Smooth muscle cell (in vitro differentiated cells): ENCODE measurements around the gene FHOD3. TPM values are rescaled to one million over a fixed set of nuclear protein-coding genes. Genes with fewer than 3 reads are reported as not detected.
A peak's percentile ranks its signal among the peaks of the same experiment; 100 is the strongest.

ENCODE experiments used
- DNase-seq: peaks from one replicate; lab custom pipeline; 2025; ENCODE audit not compliant: unreplicated experiment; lab: John Stamatoyannopoulos, UW
- H2AFZ ChIP-seq: fragments of 200-600 bp; sonication (generic); 2 replicates; pipeline ENCODE4 v1.6.0; 2016; ENCODE audit warnings: antibody characterized with exemption, low read depth, mild to moderate bottlenecking
- H3F3A ChIP-seq: fragments of 200-600 bp; sonication (generic); 2 replicates; pipeline ENCODE4 v1.6.0; 2017; ENCODE audit warnings: antibody characterized with exemption, low read depth
- H3K27ac ChIP-seq: fragments of 200-600 bp; sonication (generic); 2 replicates; pipeline ENCODE4 v1.5.1; 2016; ENCODE audit warnings: low read depth, mild to moderate bottlenecking
- H3K27me3 ChIP-seq: fragments of 200-600 bp; sonication (generic); 2 replicates; pipeline ENCODE4 v1.6.1; 2016; ENCODE audit warnings: low read depth, mild to moderate bottlenecking
- H3K36me3 ChIP-seq: fragments of 200-600 bp; sonication (generic); 2 replicates; pipeline ENCODE4 v1.5.1; 2016; ENCODE audit warnings: low read depth
- H3K4me1 ChIP-seq: fragments of 200-600 bp; sonication (generic); 2 replicates; pipeline ENCODE4 v1.5.1; 2016; ENCODE audit warnings: low read depth
- H3K4me2 ChIP-seq: fragments of 200-600 bp; sonication (generic); 2 replicates; pipeline ENCODE4 v1.6.0; 2016; ENCODE audit warnings: mild to moderate bottlenecking
- H3K4me3 ChIP-seq: fragments of 200-600 bp; sonication (generic); 2 replicates; pipeline ENCODE4 v1.5.1; 2016; ENCODE audit warnings: mild to moderate bottlenecking
- H3K79me2 ChIP-seq: fragments of 200-600 bp; sonication (generic); 2 replicates; pipeline ENCODE4 v1.6.0; 2016; ENCODE audit warnings: low read depth, mild to moderate bottlenecking
- H3K9ac ChIP-seq: fragments of 200-600 bp; sonication (generic); 2 replicates; pipeline ENCODE4 v1.6.0; 2016; ENCODE audit warnings: low read depth
- H3K9me3 ChIP-seq: fragments of 200-600 bp; sonication (generic); replicated peaks from 2 replicates; pipeline ENCODE4 v1.5.1; 2016; ENCODE audit warnings: low read depth
- H4K20me1 ChIP-seq: fragments of 200-600 bp; sonication (generic); 2 replicates; pipeline ENCODE4 v1.6.0; 2016; ENCODE audit warnings: low read depth
- CTCF ChIP-seq: fragments of 200-600 bp; sonication (generic); IDR thresholded peaks from 2 replicates; pipeline ENCODE4 v1.5.1; 2017; ENCODE audit warnings: borderline replicate concordance, mild to moderate bottlenecking, antibody characterized with exemption; ENCODE audit not compliant: insufficient read depth, poor library complexity, severe bottlenecking
- WGBS: methylation state at CpG from one replicate; pipeline ENCODE4 v1.1.7; 2016; ENCODE audit warnings: low lambda C conversion rate; 5-methylcytosine and 5-hydroxymethylcytosine counted together
- polyA plus RNA-seq: library from polyadenylated mRNA; unstranded; fragments of >200 nt; fragmentation: Nextera tagmentation; extraction: Ambion mirVana; gene quantifications from 2 replicates; pipeline ENCODE4 v1.2.1, GENCODE V29; 2016
- total RNA-seq: library from RNA; depleted of rRNA; stranded (reverse); fragments of >200 nt; gene quantifications from 2 replicates; pipeline ENCODE4 v1.2.3, GENCODE V29; 2014

The FHOD3 gene
- total and polyA plus RNA-seq, 2 experiments from 2014 or later = 6.3 to 19.4 TPM

DNA sequence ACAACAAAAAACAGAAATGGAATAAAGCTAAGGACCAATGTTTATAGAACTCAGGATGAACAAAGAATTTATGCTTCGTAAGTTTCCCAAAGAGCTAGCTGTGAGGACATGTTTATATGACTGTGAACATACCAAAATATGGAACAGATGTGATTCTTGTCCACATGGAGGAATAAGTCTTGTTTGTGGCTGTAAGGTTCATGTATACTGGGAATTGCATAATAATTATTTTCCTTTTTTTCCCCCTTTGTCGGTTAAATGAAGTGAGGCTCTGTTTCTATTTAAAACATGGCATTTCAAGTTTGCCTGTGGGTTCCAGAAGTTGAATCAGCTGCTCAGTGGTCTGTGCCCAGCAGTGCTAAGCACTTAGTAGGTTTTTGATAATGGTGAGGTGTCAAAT lies 108.1 kb downstream of the FHOD3 start:
- WGBS = 89% methylated on average over 2 of the region's 2 CpGs
- no peak overlapping the region for H3K4me2 ChIP-seq
- no peaks in the 10 kb centered on the region for H3K27me3 ChIP-seq
- DNase-seq = no peak
- no peaks in the 10 kb centered on the region for H3K36me3 ChIP-seq
- no peak overlapping the region for H3K9ac ChIP-seq
- no peak overlapping the region for H3K27ac ChIP-seq
- no peaks in the 10 kb centered on the region for H3K9me3 ChIP-seq
- peaks cover 4% of the 10 kb centered on the region for H3K4me1 ChIP-seq
- no peak for TF ChIP-seq CTCF
- no peak overlapping the region for H3K4me3 ChIP-seq
- no peaks in the 10 kb centered on the region for H3F3A ChIP-seq
- H2AFZ ChIP-seq = no peak overlapping the region
- H3K79me2 ChIP-seq = peaks cover 21% of the 10 kb centered on the region
- no peaks in the 10 kb centered on the region for H4K20me1 ChIP-seq

DNA sequence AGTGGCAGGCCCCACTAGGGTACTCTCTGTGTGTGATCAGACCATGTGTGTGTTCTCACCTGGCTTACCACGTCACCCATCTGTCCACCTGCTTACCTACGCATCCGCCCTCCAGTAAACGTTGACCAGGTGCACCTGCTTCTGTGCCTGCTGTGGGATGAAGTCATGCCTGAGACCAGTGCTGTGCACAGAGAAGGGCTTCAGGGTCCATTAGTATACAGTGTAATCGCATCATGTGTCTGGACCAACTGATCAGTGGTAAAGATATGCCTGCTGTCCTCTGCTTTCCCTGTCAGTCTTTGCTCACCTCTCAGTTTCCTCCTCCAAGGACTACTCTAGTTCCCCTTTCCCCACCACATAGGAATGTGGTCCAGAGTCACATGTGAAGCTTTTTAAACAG lies 109.3 kb downstream of the FHOD3 start:
- H3K27ac ChIP-seq = no peak overlapping the region
- H3K9me3 ChIP-seq = no peaks in the 10 kb centered on the region
- peaks cover 15% of the 10 kb centered on the region for H3K79me2 ChIP-seq
- H3F3A ChIP-seq = no peaks in the 10 kb centered on the region
- no peak for TF ChIP-seq CTCF
- no peaks in the 10 kb centered on the region for H4K20me1 ChIP-seq
- H3K4me2 ChIP-seq = no peak overlapping the region
- H3K36me3 ChIP-seq = no peaks in the 10 kb centered on the region
- H3K9ac ChIP-seq = no peak overlapping the region
- WGBS = 82% methylated on average over 5 of the region's 5 CpGs
- DNase-seq = no peak
- no peak overlapping the region for H2AFZ ChIP-seq
- H3K4me1 ChIP-seq = peaks cover 4% of the 10 kb centered on the region
- no peak overlapping the region for H3K4me3 ChIP-seq
- no peaks in the 10 kb centered on the region for H3K27me3 ChIP-seq

DNA sequence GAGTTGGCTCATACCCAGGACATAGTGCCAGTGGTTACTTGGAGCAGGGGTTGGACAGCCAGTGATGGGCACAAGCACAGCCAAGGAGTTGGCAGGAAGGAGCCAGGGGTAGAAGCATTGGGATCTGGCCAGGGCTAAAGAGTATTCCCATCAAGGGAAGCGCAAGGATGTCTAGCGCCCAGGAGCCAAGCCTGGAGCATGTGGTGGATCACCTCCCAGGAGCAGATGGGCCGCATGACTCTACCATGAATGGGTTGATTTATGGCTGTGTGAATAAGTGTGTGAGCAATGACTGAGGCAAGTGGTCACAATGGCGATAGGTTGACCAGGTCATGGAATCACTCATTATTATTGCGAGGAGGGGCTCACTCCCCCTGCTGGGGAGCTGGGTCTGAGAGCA lies 111.1 kb downstream of the FHOD3 start:
- Histone ChIP-seq H3K9ac (no peak overlapping the region), H3K4me2 (no peak overlapping the region), H3K4me1 (no peaks in the 10 kb centered on the region), H4K20me1 (no peaks in the 10 kb centered on the region), H3K9me3 (no peaks in the 10 kb centered on the region), H3K27ac (no peak overlapping the region), H2AFZ (no peak overlapping the region), H3K36me3 (no peaks in the 10 kb centered on the region), H3K4me3 (no peak overlapping the region), H3K27me3 (no peaks in the 10 kb centered on the region), H3F3A (no peaks in the 10 kb centered on the region), H3K79me2 (peaks cover 13% of the 10 kb centered on the region)
- DNase-seq = no peak
- 98% methylated on average over 5 of the region's 5 CpGs for WGBS
- TF ChIP-seq CTCF = no peak

DNA sequence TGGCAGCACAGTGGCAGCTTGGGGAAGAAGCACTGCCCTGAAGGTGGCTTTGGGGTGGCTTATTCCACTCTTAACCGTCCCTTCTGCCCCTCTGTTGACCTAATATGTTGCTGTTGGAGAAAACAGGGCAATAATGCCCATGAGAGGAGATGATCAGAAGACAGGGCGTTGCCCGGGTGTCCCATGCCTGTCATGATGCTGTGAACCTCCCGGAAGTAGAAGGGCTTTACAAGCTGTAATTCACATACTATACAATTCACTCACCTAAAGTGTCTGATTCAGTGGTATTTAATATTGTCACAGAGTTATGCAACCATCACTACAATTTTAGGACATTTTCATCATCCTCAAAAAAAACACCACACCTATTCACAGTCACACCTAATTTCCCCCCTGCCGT lies 112.3 kb downstream of the FHOD3 start:
- TF ChIP-seq CTCF = no peak
- H3K9me3 ChIP-seq = no peaks in the 10 kb centered on the region
- peaks cover 6% of the 10 kb centered on the region for H3K79me2 ChIP-seq
- no peak overlapping the region for H3K4me2 ChIP-seq
- H3K4me1 ChIP-seq = no peaks in the 10 kb centered on the region
- no peaks in the 10 kb centered on the region for H3F3A ChIP-seq
- H2AFZ ChIP-seq = no peak overlapping the region
- H3K9ac ChIP-seq = no peak overlapping the region
- H4K20me1 ChIP-seq = no peaks in the 10 kb centered on the region
- WGBS = 92% methylated on average over 5 of the region's 5 CpGs
- DNase-seq = no peak
- no peaks in the 10 kb centered on the region for H3K27me3 ChIP-seq
- no peak overlapping the region for H3K4me3 ChIP-seq
- no peaks in the 10 kb centered on the region for H3K36me3 ChIP-seq
- H3K27ac ChIP-seq = peak overlapping the region; percentile 12
